ENCODE data around the gene RAB6B. TPM values are rescaled to one million over a fixed set of nuclear protein-coding genes. Genes with fewer than 3 reads are reported as not detected.
"Not testable (repeated sequence)": the region's sequence is repeated elsewhere in the genome, so short reads cannot be mapped to it uniquely, and the experiment has no call there.

RAB6B gene
- total and polyA plus RNA-seq, 2 experiments from 2014 or later = 2.6 to 3.0 TPM

DNA sequence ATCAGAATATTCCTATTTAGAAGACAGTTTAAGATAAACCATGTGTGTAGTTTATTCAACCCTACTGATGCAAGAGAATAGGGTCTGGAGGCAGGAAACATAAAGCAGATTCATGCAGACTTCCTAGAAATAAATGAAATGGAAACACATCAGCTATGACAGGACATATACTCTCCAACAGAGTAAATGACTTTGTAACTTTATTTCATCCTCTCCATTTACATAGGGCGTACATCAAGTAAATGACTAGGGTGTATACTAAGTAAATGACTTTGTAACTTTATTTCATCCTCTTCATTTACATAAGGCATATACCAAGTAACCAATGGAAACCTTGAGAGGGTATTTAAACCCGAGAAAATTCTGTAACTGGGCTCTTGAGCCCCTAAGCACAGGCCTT lies 107.7 kb downstream of the RAB6B start:
- H3K4me1 ChIP-seq (ENCODE audit: low read depth) = no peaks in the 10 kb centered on the region
- no peaks in the 10 kb centered on the region for H3K36me3 ChIP-seq
- DNase-seq (ENCODE audit: low read depth in 1 of 2, low spot score in 1 of 2) = no peak
- no peaks in the 10 kb centered on the region for H3K9me3 ChIP-seq (ENCODE audit: low read depth)
- H3K4me3 ChIP-seq = no peak overlapping the region
- H3K27ac ChIP-seq = no peak overlapping the region
- no peaks in the 10 kb centered on the region for H3K27me3 ChIP-seq
- no peak for TF ChIP-seq CTCF (IDR thresholded peaks at IDR 0.05; ENCODE audit: low read depth, low read length)

DNA sequence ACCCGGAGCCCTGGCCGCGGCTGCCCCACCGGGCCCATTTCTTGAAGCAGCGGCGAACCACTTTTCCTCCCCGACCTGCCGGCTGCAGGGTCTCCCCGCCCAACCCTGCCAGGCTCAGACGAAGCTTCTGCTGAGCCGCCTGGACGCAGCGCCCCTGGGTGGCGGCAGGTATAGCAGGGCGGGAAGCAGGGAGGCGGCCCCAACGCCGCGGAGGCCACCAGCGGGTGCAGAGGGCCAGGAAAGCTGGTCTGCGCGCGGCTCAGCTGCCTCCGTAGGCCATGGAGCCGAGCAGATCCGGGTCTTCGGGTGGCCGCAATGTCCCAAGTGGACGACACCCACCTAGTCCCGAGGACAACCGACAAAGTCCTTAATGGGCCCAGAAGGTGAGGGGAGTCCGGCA lies 111.9 kb downstream of the RAB6B start:
- no peak for DNase-seq (ENCODE audit: low read depth in 1 of 2, low spot score in 1 of 2)
- Histone ChIP-seq H3K27me3 (no peaks in the 10 kb centered on the region), H3K4me1 (ENCODE audit: low read depth) (no peaks in the 10 kb centered on the region), H3K36me3 (no peaks in the 10 kb centered on the region), H3K4me3 (no peak overlapping the region), H3K27ac (no peak overlapping the region), H3K9me3 (ENCODE audit: low read depth) (no peaks in the 10 kb centered on the region)
- TF ChIP-seq CTCF (IDR thresholded peaks at IDR 0.05; ENCODE audit: low read depth, low read length) = no peak

- no peak overlapping the region for H3K27ac ChIP-seq
- H3K36me3 ChIP-seq = no peaks in the 10 kb centered on the region
- no peaks in the 10 kb centered on the region for H3K27me3 ChIP-seq
- TF ChIP-seq CTCF (IDR thresholded peaks at IDR 0.05; ENCODE audit: low read depth, low read length) = no peak
- H3K4me3 ChIP-seq = no peak overlapping the region
- H3K4me1 ChIP-seq (ENCODE audit: low read depth) = no peaks in the 10 kb centered on the region
- DNase-seq (ENCODE audit: low read depth in 1 of 2, low spot score in 1 of 2) = no peak
- H3K9me3 ChIP-seq (ENCODE audit: low read depth) = no peaks in the 10 kb centered on the region
These were observed 113.2 kb downstream of the RAB6B start for GRCh38 chr3:133782454-133782853.

GRCh38 chr3:133781570-133781969 lies 114.1 kb downstream of the RAB6B start:
- Histone ChIP-seq H3K4me3 (no peak overlapping the region), H3K4me1 (ENCODE audit: low read depth) (no peaks in the 10 kb centered on the region), H3K36me3 (no peaks in the 10 kb centered on the region), H3K27me3 (no peaks in the 10 kb centered on the region), H3K27ac (no peak overlapping the region), H3K9me3 (ENCODE audit: low read depth) (no peaks in the 10 kb centered on the region)
- no peak for DNase-seq (ENCODE audit: low read depth in 1 of 2, low spot score in 1 of 2)
- TF ChIP-seq CTCF (IDR thresholded peaks at IDR 0.05; ENCODE audit: low read depth, low read length) = no peak

GRCh38 chr3:133780756-133781155 lies 114.9 kb downstream of the RAB6B start:
- not testable (repeated sequence) for H3K36me3 ChIP-seq; H3K27ac ChIP-seq; DNase-seq (ENCODE audit: low read depth in 1 of 2, low spot score in 1 of 2); H3K27me3 ChIP-seq; H3K9me3 ChIP-seq (ENCODE audit: low read depth); H3K4me3 ChIP-seq; H3K4me1 ChIP-seq (ENCODE audit: low read depth)

DNA sequence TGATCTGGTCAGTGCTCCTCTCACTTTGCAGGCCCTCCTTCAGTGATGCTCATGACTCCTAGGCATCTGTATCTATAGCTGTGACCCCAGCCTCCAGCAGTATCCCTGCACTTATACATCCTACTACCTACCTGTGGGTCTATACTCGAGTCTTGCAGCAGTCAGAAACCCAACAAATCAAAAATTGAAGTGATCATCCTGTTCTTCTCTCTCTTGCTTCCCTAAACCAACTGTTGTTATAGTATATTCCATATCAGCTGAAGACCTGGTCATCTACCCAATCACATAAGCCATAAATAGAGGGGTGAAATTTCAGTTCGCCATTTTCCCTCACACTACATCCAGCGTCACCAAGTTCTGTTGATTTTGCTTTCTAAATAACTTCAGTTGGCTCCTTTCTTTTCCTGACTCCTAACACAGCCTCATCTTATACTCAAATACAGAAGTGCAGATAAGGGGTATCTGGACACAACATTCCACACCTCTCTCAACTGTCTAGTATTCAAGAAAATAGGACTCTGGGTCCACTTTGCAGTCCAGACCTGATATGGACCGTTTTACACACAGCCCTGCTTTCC lies 116.0 kb downstream of the RAB6B start:
- Histone ChIP-seq H3K4me1 (ENCODE audit: low read depth) (no peaks in the 10 kb centered on the region), H3K27me3 (no peaks in the 10 kb centered on the region), H3K9me3 (ENCODE audit: low read depth) (no peaks in the 10 kb centered on the region), H3K27ac (no peak overlapping the region), H3K36me3 (no peaks in the 10 kb centered on the region), H3K4me3 (no peak overlapping the region)
- no peak for TF ChIP-seq CTCF (IDR thresholded peaks at IDR 0.05; ENCODE audit: low read depth, low read length)
- no peak for DNase-seq (ENCODE audit: low read depth in 1 of 2, low spot score in 1 of 2)

Measured in cardiac muscle cell (in vitro differentiated cells and primary cell).